Stimulated activated CD4-positive, alpha-beta T cell treated with anti-CD3 and anti-CD28 coated beads, TNF-alpha, amount 100 ng/mL, for 24 hours (primary cell): ENCODE results near the gene OR4S1.
"Not testable (repeated sequence)": the region's sequence is repeated elsewhere in the genome, so short reads cannot be mapped to it uniquely, and the experiment has no call there.

Source experiments
- DNase-seq, 3 experiments: peaks; one replicate each; pipeline ENCODE4 v3.0.0-alpha.2; 2020; ENCODE audit warnings: low read depth in 3 of 3

The OR4S1 gene

GRCh38 chr11:48305923-48306322 is at the start of gene OR4S1:
OR4S1 (plus strand) TSS chr11:48306223; CDS start chr11:48306223, 0 bp downstream.
- DNase-seq, result no peak

- no peak for DNase-seq
Measured at GRCh38 chr11:48261600-48261999, 44.4 kb upstream of the OR4S1 start.

- DNase-seq, result no peak
Measured at GRCh38 chr11:48263423-48263911, 42.6 kb upstream of the OR4S1 start, which contains the start of gene OR4X1. OR4X1 (plus strand) TSS chr11:48263861; CDS start chr11:48263861, 0 bp downstream.

GRCh38 chr11:48270621-48271020 is 35.4 kb upstream of the OR4S1 start:
- DNase-seq, result no peak

GRCh38 chr11:48272606-48273005 is 33.4 kb upstream of the OR4S1 start:
- no peak for DNase-seq

- peak; percentile 44 to 59 (median 51) for DNase-seq
Measured at GRCh38 chr11:48307760-48308386, 1.9 kb downstream of the OR4S1 start.

GRCh38 chr11:48313590-48313989 is 7.6 kb downstream of the OR4S1 start:
- DNase-seq, result not testable (repeated sequence)

- DNase-seq, result not testable (repeated sequence)
Measured at GRCh38 chr11:48319813-48320212, 13.8 kb downstream of the OR4S1 start.

- not testable (repeated sequence) for DNase-seq
Measured at GRCh38 chr11:48324620-48325019, 18.6 kb downstream of the OR4S1 start, which contains the start of gene OR4C3. OR4C3 (plus strand) TSS chr11:48324920; CDS start chr11:48325022, 102 bp downstream.

- DNase-seq, result no peak
Measured at GRCh38 chr11:48341466-48341865, 35.4 kb downstream of the OR4S1 start.

GRCh38 chr11:48342505-48342904 is 36.5 kb downstream of the OR4S1 start:
- DNase-seq, result not testable (repeated sequence)

- DNase-seq, result not testable (repeated sequence)
Measured at GRCh38 chr11:48346286-48346685, 40.3 kb downstream of the OR4S1 start.

GRCh38 chr11:48354013-48354412 is 48.0 kb downstream of the OR4S1 start:
- DNase-seq, result no peak

GRCh38 chr11:48354677-48355076 is 48.7 kb downstream of the OR4S1 start:
- DNase-seq, result no peak
